Karpas-422 (cell line): ENCODE data around the gene POLA1. TPM values are rescaled to one million over a fixed set of nuclear protein-coding genes. Genes with fewer than 3 reads are reported as not detected.

ENCODE experiments used
- DNase-seq: peaks from one replicate; pipeline ENCODE4 v3.0.0-alpha.2; 2015
- H2AFZ ChIP-seq: fragments of 200-600 bp; sonication (generic); 2 replicates; pipeline ENCODE4 v1.6.1; 2014; ENCODE audit warnings: antibody characterized with exemption, low read length, mixed read lengths
- H3K27ac ChIP-seq: fragments of 200-600 bp; sonication (generic); 2 replicates; pipeline ENCODE4 v1.5.1; 2014; ENCODE audit warnings: mild to moderate bottlenecking, low read length, moderate library complexity
- H3K27me3 ChIP-seq: fragments of 200-600 bp; sonication (generic); 2 replicates; pipeline ENCODE4 v1.6.1; 2014; ENCODE audit warnings: low read length, mixed read lengths
- H3K36me3 ChIP-seq: fragments of 200-600 bp; sonication (generic); 2 replicates; pipeline ENCODE4 v1.6.1; 2014; ENCODE audit warnings: low read length, mixed read lengths; ENCODE audit not compliant: insufficient read depth
- H3K4me1 ChIP-seq: fragments of 200-600 bp; sonication (generic); 2 replicates; pipeline ENCODE4 v1.6.1; 2014; ENCODE audit warnings: mild to moderate bottlenecking, low read length, mixed read lengths
- H3K4me2 ChIP-seq: fragments of 200-600 bp; sonication (generic); 2 replicates; pipeline ENCODE4 v1.6.1; 2014; ENCODE audit warnings: low read length, low read depth, mild to moderate bottlenecking; ENCODE audit not compliant: poor library complexity, severe bottlenecking
- H3K4me3 ChIP-seq: fragments of 200-600 bp; sonication (generic); 2 replicates; pipeline ENCODE4 v1.5.1; 2014; ENCODE audit warnings: mild to moderate bottlenecking, antibody characterized with exemption, low read length, mixed read lengths
- H3K79me2 ChIP-seq: fragments of 200-600 bp; sonication (generic); 2 replicates; pipeline ENCODE4 v1.6.1; 2014; ENCODE audit warnings: mild to moderate bottlenecking, low read length, mixed read lengths
- H3K9ac ChIP-seq: fragments of 200-600 bp; sonication (generic); 2 replicates; pipeline ENCODE4 v1.6.0; 2014; ENCODE audit warnings: low read length
- H3K9me2 ChIP-seq: fragments of 200-600 bp; sonication (generic), shearing (Covaris generic); replicated peaks from 2 replicates; pipeline ENCODE4 v1.6.0; 2014; ENCODE audit warnings: mild to moderate bottlenecking, low read length, moderate library complexity; ENCODE audit not compliant: insufficient read depth
- H3K9me3 ChIP-seq: fragments of 300-700, 200-600 bp; sonication (generic); 2 replicates; pipeline ENCODE4 v1.6.1; 2014; ENCODE audit warnings: low read length, mixed read lengths
- H4K20me1 ChIP-seq: fragments of 200-600 bp; sonication (generic); 2 replicates; pipeline ENCODE4 v1.6.1; 2014; ENCODE audit warnings: mild to moderate bottlenecking, antibody characterized with exemption, low read length, low read depth; ENCODE audit not compliant: insufficient read depth
- total RNA-seq: library from RNA; depleted of rRNA; stranded (reverse); fragments of >200 nt; shearing (Covaris generic); gene quantifications from 2 replicates; pipeline ENCODE4 v1.2.3, GENCODE V29; 2014; ENCODE audit warnings: low replicate concordance

Gene POLA1
- total RNA-seq, 1 experiment from 2014 or later = 26.7 TPM

GRCh38 chrX:24999511-24999910 lies 305.8 kb downstream of the POLA1 start:
- no peaks in the 10 kb centered on the region for H3K79me2 ChIP-seq
- H3K4me1 ChIP-seq = no peaks in the 10 kb centered on the region
- no peak overlapping the region for H2AFZ ChIP-seq
- H3K9me2 ChIP-seq = no peaks in the 10 kb centered on the region
- H3K27me3 ChIP-seq = no peaks in the 10 kb centered on the region
- no peak overlapping the region for H3K27ac ChIP-seq
- no peaks in the 10 kb centered on the region for H3K9me3 ChIP-seq
- H3K4me3 ChIP-seq = no peak overlapping the region
- no peaks in the 10 kb centered on the region for H4K20me1 ChIP-seq
- H3K9ac ChIP-seq = no peak overlapping the region
- DNase-seq = no peak
- no peaks in the 10 kb centered on the region for H3K36me3 ChIP-seq
- no peak overlapping the region for H3K4me2 ChIP-seq

- Histone ChIP-seq H3K9me3 (no peaks in the 10 kb centered on the region), H2AFZ (no peak overlapping the region), H3K79me2 (no peaks in the 10 kb centered on the region), H3K4me1 (no peaks in the 10 kb centered on the region), H3K4me2 (no peak overlapping the region), H3K9ac (no peak overlapping the region), H3K4me3 (no peak overlapping the region), H3K9me2 (no peaks in the 10 kb centered on the region), H3K27ac (no peak overlapping the region), H4K20me1 (no peaks in the 10 kb centered on the region), H3K27me3 (no peaks in the 10 kb centered on the region), H3K36me3 (no peaks in the 10 kb centered on the region)
- DNase-seq = no peak
Observed at GRCh38 chrX:25001808-25002660, 308.3 kb downstream of the POLA1 start.

GRCh38 chrX:25002661-25003020 lies 308.9 kb downstream of the POLA1 start:
- no peaks in the 10 kb centered on the region for H3K4me1 ChIP-seq
- no peak overlapping the region for H3K4me3 ChIP-seq
- no peaks in the 10 kb centered on the region for H3K79me2 ChIP-seq
- no peaks in the 10 kb centered on the region for H3K27me3 ChIP-seq
- DNase-seq = no peak
- H3K9me3 ChIP-seq = no peaks in the 10 kb centered on the region
- no peaks in the 10 kb centered on the region for H3K36me3 ChIP-seq
- H3K27ac ChIP-seq = no peak overlapping the region
- H3K9me2 ChIP-seq = no peaks in the 10 kb centered on the region
- H3K4me2 ChIP-seq = no peak overlapping the region
- no peaks in the 10 kb centered on the region for H4K20me1 ChIP-seq
- no peak overlapping the region for H3K9ac ChIP-seq
- H2AFZ ChIP-seq = no peak overlapping the region

- DNase-seq = no peak
Observed at GRCh38 chrX:25003066-25003849, 309.5 kb downstream of the POLA1 start.

GRCh38 chrX:25004040-25004439 lies 310.3 kb downstream of the POLA1 start:
- Histone ChIP-seq H4K20me1 (no peaks in the 10 kb centered on the region), H3K4me2 (no peak overlapping the region), H3K79me2 (no peaks in the 10 kb centered on the region), H3K9ac (no peak overlapping the region), H2AFZ (no peak overlapping the region), H3K36me3 (no peaks in the 10 kb centered on the region), H3K9me2 (no peaks in the 10 kb centered on the region), H3K4me3 (no peak overlapping the region), H3K9me3 (no peaks in the 10 kb centered on the region), H3K27me3 (no peaks in the 10 kb centered on the region), H3K4me1 (no peaks in the 10 kb centered on the region), H3K27ac (no peak overlapping the region)
- no peak for DNase-seq

More at GRCh38 chrX:25003066-25003849, 309.5 kb downstream of the POLA1 start:
- no peaks in the 10 kb centered on the region for H3K9me3 ChIP-seq
- H3K36me3 ChIP-seq = no peaks in the 10 kb centered on the region
- H3K9ac ChIP-seq = no peak overlapping the region
- H3K4me2 ChIP-seq = no peak overlapping the region
- H2AFZ ChIP-seq = no peak overlapping the region
- H3K4me1 ChIP-seq = no peaks in the 10 kb centered on the region
- H3K27ac ChIP-seq = no peak overlapping the region
- no peaks in the 10 kb centered on the region for H3K27me3 ChIP-seq
- H3K79me2 ChIP-seq = no peaks in the 10 kb centered on the region
- no peaks in the 10 kb centered on the region for H3K9me2 ChIP-seq
- H4K20me1 ChIP-seq = no peaks in the 10 kb centered on the region
- H3K4me3 ChIP-seq = no peak overlapping the region

GRCh38 chrX:25004485-25005032 lies 310.8 kb downstream of the POLA1 start:
- no peaks in the 10 kb centered on the region for H3K27me3 ChIP-seq
- H2AFZ ChIP-seq = no peak overlapping the region
- no peak overlapping the region for H3K9ac ChIP-seq
- H3K4me1 ChIP-seq = no peaks in the 10 kb centered on the region
- H3K4me2 ChIP-seq = no peak overlapping the region
- H4K20me1 ChIP-seq = no peaks in the 10 kb centered on the region
- H3K79me2 ChIP-seq = no peaks in the 10 kb centered on the region
- no peak for DNase-seq
- no peaks in the 10 kb centered on the region for H3K36me3 ChIP-seq
- no peaks in the 10 kb centered on the region for H3K9me3 ChIP-seq
- no peak overlapping the region for H3K27ac ChIP-seq
- no peaks in the 10 kb centered on the region for H3K9me2 ChIP-seq
- H3K4me3 ChIP-seq = no peak overlapping the region

- Histone ChIP-seq H3K9me3 (no peaks in the 10 kb centered on the region), H3K9me2 (no peaks in the 10 kb centered on the region), H2AFZ (no peak overlapping the region), H3K27me3 (no peaks in the 10 kb centered on the region), H3K27ac (no peak overlapping the region), H3K36me3 (no peaks in the 10 kb centered on the region), H3K4me2 (no peak overlapping the region), H3K4me1 (no peaks in the 10 kb centered on the region), H3K9ac (no peak overlapping the region), H4K20me1 (no peaks in the 10 kb centered on the region), H3K79me2 (no peaks in the 10 kb centered on the region), H3K4me3 (no peak overlapping the region)
- DNase-seq = no peak
Observed at GRCh38 chrX:25005034-25005381, 311.3 kb downstream of the POLA1 start.

- Histone ChIP-seq H3K79me2 (no peaks in the 10 kb centered on the region), H3K27me3 (no peaks in the 10 kb centered on the region), H3K4me3 (no peak overlapping the region), H3K4me1 (no peaks in the 10 kb centered on the region), H3K4me2 (no peak overlapping the region), H3K9me2 (no peaks in the 10 kb centered on the region), H3K9me3 (no peaks in the 10 kb centered on the region), H3K36me3 (no peaks in the 10 kb centered on the region), H3K27ac (no peak overlapping the region), H3K9ac (no peak overlapping the region), H4K20me1 (no peaks in the 10 kb centered on the region), H2AFZ (no peak overlapping the region)
- no peak for DNase-seq
Observed at GRCh38 chrX:25005382-25006185, 311.9 kb downstream of the POLA1 start.
